RWPE2 (cell line): ENCODE results near the gene ADRM1.

Source experiments
- ATAC-seq: fragments of 200-7000 bp; cut with Tn5 transposase; 3 replicates; pipeline ENCODE4 v1.9.1; 2021; ENCODE audit warnings: low read depth
- DNase-seq: peaks from one replicate; pipeline ENCODE4 v3.0.0-alpha.2; 2020; ENCODE audit warnings: low spot score
- H3K27ac ChIP-seq: fragments of 450-650 bp; 2 replicates; pipeline ENCODE4 v1.5.1; 2017; ENCODE audit warnings: mild to moderate bottlenecking; ENCODE audit not compliant: poor library complexity, severe bottlenecking
- H3K27me3 ChIP-seq: fragments of 250-450 bp; sonication (Bioruptor Pico); 2 replicates; pipeline ENCODE4 v1.5.1; 2021; ENCODE audit warnings: mild to moderate bottlenecking, moderate library complexity; ENCODE audit not compliant: insufficient read depth, poor library complexity, severe bottlenecking
- H3K36me3 ChIP-seq: fragments of 250-450 bp; sonication (Bioruptor Pico); 2 replicates; pipeline ENCODE4 v1.5.1; 2020; ENCODE audit warnings: low read depth, mild to moderate bottlenecking, moderate library complexity
- H3K4me1 ChIP-seq: fragments of 250-450 bp; sonication (Bioruptor Pico); 2 replicates; pipeline ENCODE4 v1.5.1; 2021; ENCODE audit warnings: mild to moderate bottlenecking, moderate library complexity; ENCODE audit not compliant: insufficient read depth, poor library complexity, severe bottlenecking
- H3K4me3 ChIP-seq: fragments of 250-450 bp; sonication (Bioruptor Pico); 2 replicates; pipeline ENCODE4 v1.5.1; 2021; ENCODE audit warnings: mild to moderate bottlenecking, moderate library complexity; ENCODE audit not compliant: severe bottlenecking
- H3K9me3 ChIP-seq: fragments of 250-450 bp; sonication (Bioruptor Pico); 2 replicates; pipeline ENCODE4 v1.5.1; 2021; ENCODE audit warnings: mild to moderate bottlenecking, moderate library complexity; ENCODE audit not compliant: severe bottlenecking
- TF ChIP-seq, protein P1 (sequence below): fragments of 450-650 bp; IDR thresholded peaks from one replicate; pipeline ENCODE4 v1.5.1; 2017; ENCODE audit warnings: mild to moderate bottlenecking, moderate library complexity; ENCODE audit not compliant: poor library complexity, severe bottlenecking

The ADRM1 gene

GRCh38 chr20:62316331-62317166, 13.8 kb downstream of the ADRM1 start:
- peaks cover 84% of the 10 kb centered on the region for H3K36me3 ChIP-seq
- H3K9me3 ChIP-seq: no peaks in the 10 kb centered on the region
- H3K27ac ChIP-seq: no peak overlapping the region
- DNase-seq (peak; percentile 89), ATAC-seq (no peak)
- H3K4me1 ChIP-seq: no peaks in the 10 kb centered on the region
- H3K27me3 ChIP-seq: no peaks in the 10 kb centered on the region
- TF ChIP-seq, protein P1, sequence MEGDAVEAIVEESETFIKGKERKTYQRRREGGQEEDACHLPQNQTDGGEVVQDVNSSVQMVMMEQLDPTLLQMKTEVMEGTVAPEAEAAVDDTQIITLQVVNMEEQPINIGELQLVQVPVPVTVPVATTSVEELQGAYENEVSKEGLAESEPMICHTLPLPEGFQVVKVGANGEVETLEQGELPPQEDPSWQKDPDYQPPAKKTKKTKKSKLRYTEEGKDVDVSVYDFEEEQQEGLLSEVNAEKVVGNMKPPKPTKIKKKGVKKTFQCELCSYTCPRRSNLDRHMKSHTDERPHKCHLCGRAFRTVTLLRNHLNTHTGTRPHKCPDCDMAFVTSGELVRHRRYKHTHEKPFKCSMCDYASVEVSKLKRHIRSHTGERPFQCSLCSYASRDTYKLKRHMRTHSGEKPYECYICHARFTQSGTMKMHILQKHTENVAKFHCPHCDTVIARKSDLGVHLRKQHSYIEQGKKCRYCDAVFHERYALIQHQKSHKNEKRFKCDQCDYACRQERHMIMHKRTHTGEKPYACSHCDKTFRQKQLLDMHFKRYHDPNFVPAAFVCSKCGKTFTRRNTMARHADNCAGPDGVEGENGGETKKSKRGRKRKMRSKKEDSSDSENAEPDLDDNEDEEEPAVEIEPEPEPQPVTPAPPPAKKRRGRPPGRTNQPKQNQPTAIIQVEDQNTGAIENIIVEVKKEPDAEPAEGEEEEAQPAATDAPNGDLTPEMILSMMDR: no peak
- no peak overlapping the region for H3K4me3 ChIP-seq

DNA sequence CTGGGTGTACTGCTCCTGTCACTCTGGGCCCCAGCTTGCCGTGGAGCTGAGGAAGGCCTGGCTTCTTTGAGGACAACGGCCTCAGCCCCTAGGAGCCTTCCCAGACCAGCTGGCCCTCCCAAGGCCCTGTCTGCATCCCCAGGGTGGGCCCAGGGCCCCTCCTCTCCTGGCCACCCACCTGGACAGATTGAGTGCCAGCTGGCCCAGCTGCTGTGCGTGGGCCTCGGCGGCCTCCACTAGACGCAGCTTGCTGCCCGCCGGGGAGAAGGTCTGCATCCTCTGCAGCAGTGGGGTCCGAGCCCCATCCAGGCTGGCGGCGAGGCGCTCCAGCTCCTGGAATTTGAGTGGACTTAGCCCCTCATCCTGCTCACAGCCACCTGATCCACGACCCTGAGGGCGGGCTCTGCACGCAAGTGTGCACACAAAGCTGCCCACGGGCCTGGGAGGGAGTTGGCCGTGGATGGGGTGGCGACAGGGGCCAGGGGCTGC, 14.4 kb downstream of the ADRM1 start:
- Histone ChIP-seq H3K4me3 (no peak overlapping the region), H3K4me1 (no peaks in the 10 kb centered on the region), H3K27me3 (no peaks in the 10 kb centered on the region), H3K27ac (peak overlapping the region; percentile 2), H3K36me3 (peaks cover 83% of the 10 kb centered on the region), H3K9me3 (no peaks in the 10 kb centered on the region)
- no peak for ATAC-seq
- TF ChIP-seq, protein P1: no peak
- peak; percentile 84 for DNase-seq

DNA sequence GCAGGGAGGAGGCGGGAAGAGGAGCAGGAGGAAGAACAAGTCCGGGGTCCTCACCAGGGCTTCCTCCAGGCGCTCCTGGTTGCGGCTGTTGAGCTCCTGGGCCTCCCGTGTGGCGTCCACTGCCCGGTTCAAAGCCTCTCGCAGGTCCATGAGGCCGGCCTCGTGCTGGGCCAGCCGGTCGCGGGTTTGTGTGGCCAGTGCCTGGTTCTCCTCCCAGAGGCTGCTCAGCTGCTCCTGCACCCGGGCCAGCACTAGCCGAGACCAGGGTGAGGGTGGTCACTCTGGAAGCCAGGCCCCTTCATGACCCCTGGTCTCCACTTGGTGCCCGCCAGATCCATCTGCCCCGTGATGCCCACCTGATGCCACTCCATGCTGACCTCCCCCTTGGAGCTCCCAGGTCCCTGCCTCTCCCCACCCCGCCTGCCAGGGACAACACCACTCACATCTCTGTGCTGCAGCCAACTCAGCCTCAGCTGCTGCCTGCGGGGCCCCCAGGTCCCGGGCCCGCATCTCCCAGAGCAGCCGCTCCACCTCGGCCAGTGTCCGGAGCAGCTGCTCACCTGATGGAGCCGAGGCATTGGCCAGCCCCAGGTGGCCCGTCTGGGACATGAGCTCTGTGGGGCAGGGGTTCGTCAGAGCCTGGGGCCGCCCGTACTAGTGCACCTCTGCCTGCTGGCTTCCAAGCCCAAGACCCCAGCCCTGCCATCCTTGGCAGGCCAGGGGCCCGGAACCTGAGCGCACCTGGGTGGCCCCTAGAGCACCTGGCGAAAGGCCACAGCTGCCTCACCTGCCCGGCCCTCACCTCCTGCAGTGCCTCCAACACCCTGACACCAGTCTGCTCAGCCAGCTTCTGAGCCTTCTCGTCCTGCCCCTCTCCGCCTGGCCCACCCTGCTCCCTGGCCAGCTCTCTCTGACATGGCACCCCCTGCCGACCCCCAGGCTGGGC, 15.9 kb downstream of the ADRM1 start:
- TF ChIP-seq, protein P1: no peak
- Histone ChIP-seq H3K27ac (no peak overlapping the region), H3K4me3 (no peak overlapping the region), H3K4me1 (no peaks in the 10 kb centered on the region), H3K9me3 (no peaks in the 10 kb centered on the region), H3K36me3 (peaks cover 83% of the 10 kb centered on the region), H3K27me3 (no peaks in the 10 kb centered on the region)
- DNase-seq (peak; percentile 88), ATAC-seq (peak; percentile 3)

DNA sequence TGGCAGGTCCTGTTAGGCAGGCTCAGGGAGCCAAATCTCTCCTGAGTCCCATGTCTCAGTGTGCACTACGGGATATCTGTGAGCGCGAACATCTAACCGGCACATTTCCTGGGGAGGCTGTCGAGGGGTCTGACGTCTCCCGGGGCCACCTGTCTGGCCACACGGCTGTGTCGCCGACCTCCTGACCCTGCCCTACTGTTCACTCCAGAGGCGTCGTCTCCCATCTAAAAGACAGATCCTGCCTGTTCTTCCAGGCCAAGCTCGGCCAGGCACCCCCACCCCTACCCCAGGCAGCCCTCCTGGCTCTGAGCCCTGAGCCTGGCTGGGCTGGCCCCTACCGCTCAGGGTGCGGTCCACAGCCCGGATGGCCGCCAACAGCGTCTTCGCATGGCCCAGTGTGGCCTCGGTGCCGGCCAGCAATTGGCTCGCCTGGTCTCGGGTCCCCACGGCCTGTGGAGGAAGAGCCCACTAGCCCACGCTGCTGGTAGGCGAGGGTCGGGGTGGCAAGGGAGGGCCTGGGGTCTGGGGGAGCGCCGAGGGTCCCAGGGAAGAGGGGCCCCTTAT, 16.6 kb downstream of the ADRM1 start:
- ATAC-seq (no peak), DNase-seq (peak; percentile 84)
- Histone ChIP-seq H3K27me3 (no peaks in the 10 kb centered on the region), H3K4me3 (no peak overlapping the region), H3K27ac (no peak overlapping the region), H3K4me1 (no peaks in the 10 kb centered on the region), H3K9me3 (no peaks in the 10 kb centered on the region), H3K36me3 (peaks cover 87% of the 10 kb centered on the region)
- TF ChIP-seq, protein P1: no peak
